Esophagus muscularis mucosa (tissue), 4 donors: Measurements from ENCODE around the gene DAB2. TPM values are rescaled to one million over a fixed set of nuclear protein-coding genes. Genes with fewer than 3 reads are reported as not detected.
A peak's percentile ranks its signal among the peaks of the same experiment; 100 is the strongest.

ENCODE experiments used
- DNase-seq: peaks from one replicate; pipeline ENCODE4 v3.0.0-alpha.2; 2017; ENCODE audit errors: extremely low spot score
- H3K27ac ChIP-seq, 4 donors: fragments of 200-600 bp; sonication (generic); replicated peaks in 1 of 4; 1 replicate in 3 of 4; 2 replicates in 1 of 4; pipeline ENCODE4 v1.5.1; 2016 to 2019; ENCODE audit warnings: mild to moderate bottlenecking in 1 of 4
- H3K27me3 ChIP-seq, 4 donors: fragments of 200-600 bp; sonication (generic); one replicate each; pipeline versions ENCODE4 v1.5.1 to v1.6.0; 2016 to 2019
- H3K36me3 ChIP-seq, 4 donors: fragments of 200-600 bp; sonication (generic); one replicate each; pipeline ENCODE4 v1.5.1; 2016 to 2019
- H3K4me1 ChIP-seq, 4 donors: fragments of 200-600 bp; sonication (generic); one replicate each; pipeline ENCODE4 v1.5.1; 2016 to 2019
- H3K4me3 ChIP-seq, 4 donors: fragments of 200-600 bp; sonication (generic); 1 replicate in 2 of 4; 2 replicates in 2 of 4; pipeline ENCODE4 v1.5.1; 2016 to 2019; ENCODE audit warnings: mild to moderate bottlenecking in 4 of 4, moderate library complexity in 1 of 4
- H3K9me3 ChIP-seq, 4 donors: fragments of 200-600 bp; sonication (generic); 1 replicate in 3 of 4; 2 replicates in 1 of 4; pipeline ENCODE4 v1.5.1; 2016 to 2019
- EP300 ChIP-seq: sonication (generic); formaldehyde crosslinking; IDR thresholded peaks from one replicate; pipeline ENCODE4 v1.6.1; 2017; ENCODE audit warnings: antibody characterized with exemption
- POLR2A ChIP-seq: fragments of 450-650 bp; IDR thresholded peaks from one replicate; pipeline ENCODE4 v1.6.1; 2017; ENCODE audit warnings: antibody characterized with exemption, moderate library complexity, mild to moderate bottlenecking, low read depth
- POLR2AphosphoS5 ChIP-seq, 2 donors: sonication (generic); formaldehyde crosslinking; IDR thresholded peaks; one replicate each; pipeline ENCODE4 v1.6.1; 2017; ENCODE audit warnings: antibody characterized with exemption in 2 of 2
- WGBS: methylation state at CpG from one replicate; pipeline ENCODE4 v1.1.5; 2018; 5-methylcytosine and 5-hydroxymethylcytosine counted together
- intact Hi-C: fragments of 100-400 bp; cut with DNase I; formaldehyde crosslinking; loops from one replicate; pipeline ENCODE4 v1.15.1; 2023
- total RNA-seq, 4 donors: library from RNA; depleted of rRNA; stranded (reverse); fragments of >200 nt; gene quantifications; one replicate each; pipeline versions ENCODE4 v1.1.0 to v1.2.1, GENCODE V29; 2016
- TF ChIP-seq, protein P1 (sequence below), 3 experiments: fragments of 200-600 bp in 2 of 3; fragments of 450-650 bp in 1 of 3; sonication (generic) in 2 of 3; IDR thresholded peaks; one replicate each; pipeline ENCODE4 v1.5.1; 2017 to 2019; ENCODE audit warnings: antibody characterized with exemption in 3 of 3, mild to moderate bottlenecking in 2 of 3, moderate library complexity in 1 of 3

The DAB2 gene
- total RNA-seq, 4 donors from 2014 or later = 48.7 to 84.3 (median 55.1) TPM

DNA sequence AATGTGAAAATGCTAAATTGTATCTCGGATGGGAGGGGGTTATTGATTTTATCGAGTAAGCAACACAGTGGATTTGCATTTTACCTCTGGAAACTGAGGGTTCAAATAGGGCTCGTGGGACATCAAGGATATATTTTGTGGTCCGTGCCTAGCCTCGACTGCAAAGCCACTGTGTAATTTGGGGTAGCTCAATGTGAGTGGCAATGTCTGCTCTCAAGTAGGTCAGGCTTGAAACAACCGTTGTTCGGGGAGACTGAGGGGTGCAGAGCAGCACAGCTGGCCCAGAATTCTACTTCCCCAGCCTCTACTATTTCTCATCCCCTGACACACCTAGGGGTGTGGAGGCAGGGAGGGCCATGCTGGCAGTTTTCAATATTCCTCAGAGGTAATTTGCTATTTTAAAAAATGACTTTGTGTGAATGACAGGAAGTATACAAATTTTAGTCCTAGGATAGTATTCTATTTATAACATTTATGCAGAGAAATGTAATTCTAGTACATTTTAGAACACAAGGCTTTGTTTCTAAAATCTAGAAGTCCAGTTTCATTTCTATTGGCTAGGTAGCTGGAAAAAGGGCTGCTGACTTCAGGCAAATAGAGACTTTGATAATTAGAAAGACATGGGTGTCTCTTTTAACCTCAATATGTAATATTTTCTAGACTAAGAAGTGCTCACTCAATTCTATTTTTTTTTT, 1.4 kb upstream of the DAB2 start:
- no peaks in the 10 kb centered on the region for H3K9me3 ChIP-seq
- TF ChIP-seq POLR2A (no peak), EP300 (no peak), POLR2AphosphoS5 (IDR thresholded peaks at IDR 0.05) (no peak)
- TF ChIP-seq, protein P1, sequence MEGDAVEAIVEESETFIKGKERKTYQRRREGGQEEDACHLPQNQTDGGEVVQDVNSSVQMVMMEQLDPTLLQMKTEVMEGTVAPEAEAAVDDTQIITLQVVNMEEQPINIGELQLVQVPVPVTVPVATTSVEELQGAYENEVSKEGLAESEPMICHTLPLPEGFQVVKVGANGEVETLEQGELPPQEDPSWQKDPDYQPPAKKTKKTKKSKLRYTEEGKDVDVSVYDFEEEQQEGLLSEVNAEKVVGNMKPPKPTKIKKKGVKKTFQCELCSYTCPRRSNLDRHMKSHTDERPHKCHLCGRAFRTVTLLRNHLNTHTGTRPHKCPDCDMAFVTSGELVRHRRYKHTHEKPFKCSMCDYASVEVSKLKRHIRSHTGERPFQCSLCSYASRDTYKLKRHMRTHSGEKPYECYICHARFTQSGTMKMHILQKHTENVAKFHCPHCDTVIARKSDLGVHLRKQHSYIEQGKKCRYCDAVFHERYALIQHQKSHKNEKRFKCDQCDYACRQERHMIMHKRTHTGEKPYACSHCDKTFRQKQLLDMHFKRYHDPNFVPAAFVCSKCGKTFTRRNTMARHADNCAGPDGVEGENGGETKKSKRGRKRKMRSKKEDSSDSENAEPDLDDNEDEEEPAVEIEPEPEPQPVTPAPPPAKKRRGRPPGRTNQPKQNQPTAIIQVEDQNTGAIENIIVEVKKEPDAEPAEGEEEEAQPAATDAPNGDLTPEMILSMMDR (IDR thresholded peaks at IDR 0.05) = no peak
- no peaks in the 10 kb centered on the region for H3K27me3 ChIP-seq
- peak overlapping the region; percentile 18 to 89 (median 86) for H3K27ac ChIP-seq
- intact Hi-C loops = no loop called here
- 43% methylated on average over 7 of the region's 7 CpGs for WGBS
- no peak for DNase-seq
- peaks cover 19 to 54% (median 49%) of the 10 kb centered on the region in 4 donors for H3K4me1 ChIP-seq
- no peaks in the 10 kb centered on the region for H3K36me3 ChIP-seq
- peak overlapping the region in 1 of 4 donors; percentile 70 for H3K4me3 ChIP-seq

DNA sequence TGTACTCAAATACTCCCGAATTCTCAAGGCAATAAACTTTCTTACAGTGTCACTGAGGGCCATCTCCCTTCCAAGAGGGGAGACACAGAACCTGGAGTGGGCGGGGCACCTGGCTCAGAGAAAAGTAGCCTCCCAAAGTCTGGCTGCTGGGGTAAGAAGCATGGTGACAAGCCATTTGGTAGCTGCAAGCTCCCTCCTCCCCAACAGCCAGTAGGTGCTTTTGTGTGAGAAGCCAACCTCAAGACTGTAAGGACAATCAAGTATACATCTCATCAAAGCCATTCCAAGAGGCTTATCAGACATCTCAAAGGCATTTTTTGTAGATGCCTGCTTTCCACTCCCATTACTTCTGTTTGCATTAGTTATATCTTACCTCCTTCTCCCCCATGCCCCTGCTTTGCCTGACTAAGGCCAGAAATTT, 1.4 kb downstream of the DAB2 start:
- H3K27me3 ChIP-seq = no peaks in the 10 kb centered on the region

GRCh38 chr5:39422728-39423285, 2.0 kb downstream of the DAB2 start:
- TF ChIP-seq POLR2A (no peak), EP300 (no peak), POLR2AphosphoS5 (IDR thresholded peaks at IDR 0.05) (no peak)
- TF ChIP-seq, protein P1 (IDR thresholded peaks at IDR 0.05) = no peak
- Histone ChIP-seq H3K36me3 (no peaks in the 10 kb centered on the region), H3K4me1 (peaks cover 32 to 86% (median 81%) of the 10 kb centered on the region in 4 donors), H3K4me3 (peak overlapping the region; percentile 60 to 75 (median 66)), H3K27me3 (no peaks in the 10 kb centered on the region), H3K9me3 (no peaks in the 10 kb centered on the region), H3K27ac (peak overlapping the region; percentile 84 to 89 (median 86))
- intact Hi-C loops = loop anchor here (5.0 kb wide), 1 partner anchor 94 kb away; no protein-coding TSS in a partner anchor
- DNase-seq = no peak
- WGBS = 31% methylated on average over 2 of the region's 2 CpGs

More for the DNA sequence above, 1.4 kb downstream of the DAB2 start:
- Histone ChIP-seq H3K9me3 (no peaks in the 10 kb centered on the region), H3K4me3 (peak overlapping the region; percentile 60 to 75 (median 66)), H3K27ac (peak overlapping the region; percentile 84 to 89 (median 86)), H3K36me3 (no peaks in the 10 kb centered on the region), H3K4me1 (peaks cover 32 to 83% (median 77%) of the 10 kb centered on the region in 4 donors)
- intact Hi-C loops = loop anchor here (5.0 kb wide), 1 partner anchor 94 kb away; no protein-coding TSS in a partner anchor
- no peak for DNase-seq
- 70% methylated on average over 2 of the region's 2 CpGs for WGBS
- no peak for TF ChIP-seq POLR2AphosphoS5 (IDR thresholded peaks at IDR 0.05)
- TF ChIP-seq EP300 = no peak
- TF ChIP-seq, protein P1 (IDR thresholded peaks at IDR 0.05) = no peak

- 73% methylated on average over 3 of the region's 3 CpGs for WGBS
- Histone ChIP-seq H3K9me3 (no peaks in the 10 kb centered on the region), H3K4me3 (peak overlapping the region; percentile 60 to 75 (median 66)), H3K27me3 (no peaks in the 10 kb centered on the region), H3K27ac (peak overlapping the region; percentile 84 to 89 (median 86)), H3K36me3 (peaks cover 0 to 4% (median 0%) of the 10 kb centered on the region in 4 donors), H3K4me1 (peaks cover 28 to 84% (median 81%) of the 10 kb centered on the region in 4 donors)
- intact Hi-C loops = loop anchor here (5.0 kb wide), 1 partner anchor 95 kb away; no protein-coding TSS in a partner anchor
- no peak for DNase-seq
- peak in 1 of 2 donors; percentile 13 for TF ChIP-seq POLR2AphosphoS5 (IDR thresholded peaks at IDR 0.05)
- TF ChIP-seq POLR2A = no peak
Observed at GRCh38 chr5:39422036-39422606, 2.7 kb downstream of the DAB2 start.
